ENCODE data around the gene ITGA6.

The ITGA6 gene

DNA sequence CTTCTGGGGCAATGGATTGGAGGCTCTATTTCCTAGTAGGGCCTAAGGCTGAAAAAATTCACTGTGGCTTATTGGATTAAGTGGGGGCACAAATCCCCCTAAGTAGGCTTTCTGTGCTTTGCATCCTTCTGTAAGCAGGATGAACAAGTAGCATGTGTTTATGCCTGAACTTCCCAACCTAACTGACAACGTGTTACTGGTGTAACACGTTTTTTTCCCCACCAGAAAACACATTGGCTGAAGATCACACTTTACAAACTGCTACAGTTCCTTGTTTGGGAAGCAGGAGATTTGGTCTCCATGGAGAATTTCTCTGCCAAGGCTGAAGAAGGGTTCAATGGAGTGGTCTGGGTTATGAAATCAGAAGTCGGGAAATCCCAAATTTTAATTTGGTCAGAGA is 7.2 kb upstream of the ITGA6 start:
- no peak for DNase-seq

DNA sequence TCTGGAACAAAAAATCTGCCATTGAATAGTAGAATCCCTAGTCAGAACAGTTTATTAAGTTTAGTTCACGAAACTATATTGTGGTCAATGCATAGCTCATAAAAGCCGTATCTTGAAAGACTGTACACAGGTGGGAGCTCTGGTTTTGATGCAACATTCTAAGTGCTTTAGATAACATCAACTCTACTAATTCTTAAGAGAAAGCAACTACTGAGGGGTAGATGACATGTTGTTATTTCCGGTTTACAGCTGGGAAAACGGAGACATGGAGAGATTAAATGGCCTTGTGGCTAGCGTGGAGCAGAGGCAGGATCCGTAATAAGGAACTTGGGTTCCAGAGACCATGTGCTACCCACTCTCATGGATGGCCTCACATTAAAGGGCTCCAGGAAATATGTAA is 4.2 kb upstream of the ITGA6 start:
- no peak for DNase-seq

DNA sequence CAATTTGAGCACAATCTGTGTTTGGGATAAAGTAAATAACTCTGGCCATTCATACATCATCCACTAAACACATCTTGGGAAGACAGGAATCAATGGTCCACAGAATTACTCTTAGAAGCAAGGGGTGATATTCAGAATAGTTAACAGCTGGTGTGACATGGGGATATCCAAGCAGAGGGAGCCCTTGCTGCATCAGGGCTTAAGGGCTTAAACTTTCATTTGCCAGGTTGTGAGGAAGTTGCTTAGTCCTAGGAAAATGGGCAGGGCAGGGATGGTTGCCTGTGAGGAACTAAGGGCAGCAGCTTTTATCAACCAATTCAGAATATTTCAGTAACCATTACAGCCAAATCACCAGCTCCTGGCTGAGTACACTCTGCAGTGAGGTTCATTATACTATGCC is 2.0 kb upstream of the ITGA6 start:
- no peak for DNase-seq

DNA sequence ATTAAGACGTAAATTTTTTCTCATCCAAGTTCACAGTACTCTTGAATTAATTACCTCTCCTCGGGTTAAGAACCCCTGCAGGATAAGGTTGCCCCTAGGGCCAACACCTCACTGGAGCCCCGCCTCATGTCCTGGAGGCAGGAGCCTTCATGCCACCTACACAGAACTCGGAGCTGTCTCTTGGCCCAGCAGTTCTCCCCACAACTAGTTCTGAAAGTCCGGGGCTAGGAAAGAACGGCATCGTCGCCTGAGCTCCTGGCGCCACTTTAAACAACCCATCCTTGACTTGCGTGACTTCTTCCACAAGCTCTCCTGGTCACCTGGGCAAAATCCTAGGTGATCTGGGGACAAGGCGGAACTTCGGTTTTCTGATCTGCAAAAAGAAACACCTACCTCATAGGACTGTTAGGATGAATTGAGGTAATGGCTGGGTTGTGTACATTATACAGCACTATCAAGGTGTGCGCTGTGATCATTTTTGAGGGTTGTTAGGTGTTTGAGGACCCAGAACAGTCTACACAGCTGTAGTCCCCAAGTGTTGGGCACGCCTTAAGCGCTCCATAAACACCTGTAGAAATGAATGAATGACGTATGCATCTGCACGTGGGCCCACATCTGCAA is 641 bp upstream of the ITGA6 start:
- DNase-seq: no peak

DNA sequence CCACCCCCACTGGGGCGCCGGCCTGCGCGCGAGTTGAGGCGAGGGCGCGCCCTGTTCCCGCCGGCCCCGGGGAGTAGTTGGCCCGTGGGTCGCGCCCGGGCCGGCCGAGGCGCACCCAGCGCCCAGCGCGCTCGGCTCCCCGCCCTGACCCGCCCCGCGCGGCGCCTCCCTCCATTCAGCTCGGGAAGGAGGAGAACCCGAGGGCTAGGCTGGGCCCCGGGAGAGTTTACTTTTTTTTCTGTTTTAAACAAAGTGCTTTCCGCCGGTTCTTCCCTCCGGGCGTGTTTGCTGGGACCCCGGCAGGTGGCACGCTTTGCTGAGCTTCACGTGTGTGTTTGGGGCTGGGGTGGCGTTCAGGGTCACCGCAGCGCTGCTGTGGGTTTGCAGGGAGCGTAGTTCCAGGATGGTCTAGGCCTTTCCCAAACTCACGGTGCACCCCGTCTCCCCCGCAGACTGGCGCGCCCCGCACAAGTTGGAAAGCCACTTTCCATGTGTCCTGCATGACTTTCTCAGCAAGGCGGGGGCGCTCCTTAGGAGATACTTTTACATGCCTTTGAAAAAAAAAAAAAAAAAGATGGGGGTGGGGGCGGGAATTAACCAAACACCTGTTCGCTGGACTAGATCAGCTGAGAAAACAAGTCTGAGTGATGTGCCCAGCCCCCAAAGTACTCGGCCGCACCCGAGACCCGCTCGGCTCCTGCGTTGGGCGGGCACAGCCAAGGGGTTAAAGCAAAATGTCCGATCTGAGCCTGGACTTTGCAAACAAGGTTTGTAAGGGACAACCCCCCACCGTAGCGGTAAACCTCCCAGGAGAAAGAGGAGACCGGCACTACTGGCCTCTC is 825 bp downstream of the ITGA6 start:
- DNase-seq: no peak

DNA sequence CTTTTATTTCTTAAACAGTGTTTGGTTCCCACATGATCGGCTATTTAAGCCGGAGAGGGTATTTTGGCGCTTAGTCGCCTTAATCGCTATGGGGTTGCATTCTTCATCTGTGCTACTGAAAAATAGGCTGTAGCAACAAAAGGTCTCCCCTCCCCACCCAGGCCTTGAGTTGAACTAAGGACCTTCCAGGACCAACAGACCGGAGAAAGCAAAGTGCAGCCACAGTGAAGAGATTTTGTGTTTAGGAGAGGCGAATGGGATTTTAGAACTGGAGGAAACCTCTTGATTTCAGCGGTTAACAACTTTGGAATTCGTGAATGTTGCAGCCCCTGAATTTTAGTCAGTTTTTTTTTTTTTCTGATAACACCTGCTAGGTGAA is 1.4 kb downstream of the ITGA6 start:
- no peak for DNase-seq

DNA sequence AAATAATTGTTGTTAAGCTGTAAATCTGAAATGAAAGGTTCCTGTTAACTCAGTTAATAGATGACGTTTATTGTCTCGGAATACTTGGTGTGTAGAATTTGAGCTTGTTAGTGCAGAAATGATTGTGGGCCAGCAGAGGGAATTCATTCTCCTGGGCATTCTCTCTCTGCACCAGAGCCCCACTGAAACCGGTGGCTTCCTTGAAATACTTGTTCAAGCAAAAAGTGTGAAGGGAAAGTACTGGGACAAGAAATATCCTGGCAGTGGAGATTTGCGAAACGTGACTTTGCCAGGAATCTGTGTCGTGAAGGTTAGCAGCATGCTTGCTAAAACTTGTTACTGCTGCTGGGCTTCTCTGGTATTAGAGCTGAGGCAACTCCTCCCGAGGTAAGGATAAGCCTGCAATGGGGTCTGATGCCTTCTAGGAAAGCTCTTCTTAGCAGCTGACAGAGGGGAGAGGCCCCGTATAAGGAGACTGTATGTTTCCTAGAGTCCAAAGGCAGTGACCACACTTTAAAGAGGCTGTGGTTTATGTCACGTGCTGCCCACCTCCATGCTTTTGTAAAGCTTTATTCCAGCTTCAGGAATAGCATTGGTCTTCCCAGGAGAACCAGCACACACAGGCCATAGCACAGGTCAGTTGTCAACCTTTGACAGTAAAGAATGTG is 2.0 kb downstream of the ITGA6 start:
- no peak for DNase-seq

DNA sequence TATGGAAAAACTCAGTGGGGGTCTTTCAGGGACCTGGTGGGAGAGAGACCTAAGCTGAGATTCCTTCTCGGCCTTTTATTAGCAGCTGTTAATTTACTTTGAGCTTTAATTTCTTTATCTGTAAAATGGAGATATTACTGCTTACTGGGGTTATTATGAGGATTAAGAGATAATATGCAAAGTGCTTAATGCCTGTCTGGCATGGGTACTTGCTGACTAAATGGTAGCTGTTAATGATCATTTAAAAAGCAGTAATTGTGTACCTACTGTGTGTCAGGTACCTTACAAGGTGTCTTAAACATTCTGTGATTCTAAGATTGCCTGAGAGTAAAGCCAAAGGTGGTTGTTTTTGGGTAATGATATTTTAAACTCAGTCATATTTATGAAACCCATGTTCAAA is 2.6 kb downstream of the ITGA6 start:
- DNase-seq: no peak

DNA sequence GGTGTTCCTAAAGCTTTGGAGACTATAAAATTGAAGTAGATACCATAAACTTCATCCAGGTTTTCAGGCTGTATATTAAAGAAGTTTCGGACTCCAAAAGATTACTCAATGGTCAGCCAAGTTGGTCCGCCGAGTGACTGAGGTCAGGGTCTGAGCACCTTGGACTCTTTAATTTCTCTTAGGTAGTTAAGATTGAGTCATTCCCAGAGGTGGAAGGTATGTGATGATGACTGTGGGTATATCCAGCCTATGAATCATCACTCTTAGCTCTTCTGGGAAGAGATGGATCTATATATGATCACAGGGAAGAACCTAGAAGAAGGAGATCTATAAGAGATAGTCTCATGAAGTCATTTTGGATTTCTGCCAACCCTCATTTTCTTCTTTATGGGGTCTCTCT is 3.3 kb downstream of the ITGA6 start:
- no peak for DNase-seq

DNA sequence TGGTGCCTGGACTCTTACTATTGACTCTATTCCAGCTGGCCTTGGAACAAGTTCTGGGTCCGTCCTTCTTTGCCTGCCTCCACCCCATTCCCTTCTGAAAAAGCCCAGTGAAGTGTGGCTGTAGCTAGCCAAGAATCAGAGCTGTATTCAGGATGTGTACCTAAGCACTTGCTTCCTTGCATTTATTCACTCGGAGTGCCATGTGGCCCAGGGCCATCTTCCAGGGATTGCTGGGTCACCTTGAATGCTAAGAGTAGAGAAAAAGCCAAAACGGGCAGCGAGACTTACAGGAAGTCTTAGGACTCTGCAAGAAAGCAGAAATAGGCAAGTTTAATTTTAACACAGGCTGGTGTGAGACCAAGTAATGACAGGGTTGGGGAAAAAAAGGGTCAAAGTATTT is 4.1 kb downstream of the ITGA6 start:
- DNase-seq: no peak

DNA sequence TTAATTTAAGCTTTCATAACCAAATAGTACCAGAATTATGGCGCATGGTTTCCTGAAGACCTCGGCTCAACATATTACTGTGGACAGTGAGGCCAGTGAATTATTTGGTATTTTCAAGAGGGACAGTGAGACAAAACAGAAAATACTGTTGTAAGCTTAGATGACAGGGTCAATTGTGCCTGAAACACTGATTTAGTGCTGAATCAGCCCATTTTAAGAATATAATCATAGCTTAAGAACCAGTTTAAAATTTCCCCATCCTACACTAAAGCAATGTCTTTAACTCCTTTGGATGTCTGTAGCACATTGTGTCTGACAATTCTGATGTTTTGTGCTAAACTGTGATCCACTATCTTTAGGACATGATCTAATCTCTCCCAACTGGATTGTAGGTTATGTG is 4.6 kb downstream of the ITGA6 start:
- DNase-seq: no peak

DNA sequence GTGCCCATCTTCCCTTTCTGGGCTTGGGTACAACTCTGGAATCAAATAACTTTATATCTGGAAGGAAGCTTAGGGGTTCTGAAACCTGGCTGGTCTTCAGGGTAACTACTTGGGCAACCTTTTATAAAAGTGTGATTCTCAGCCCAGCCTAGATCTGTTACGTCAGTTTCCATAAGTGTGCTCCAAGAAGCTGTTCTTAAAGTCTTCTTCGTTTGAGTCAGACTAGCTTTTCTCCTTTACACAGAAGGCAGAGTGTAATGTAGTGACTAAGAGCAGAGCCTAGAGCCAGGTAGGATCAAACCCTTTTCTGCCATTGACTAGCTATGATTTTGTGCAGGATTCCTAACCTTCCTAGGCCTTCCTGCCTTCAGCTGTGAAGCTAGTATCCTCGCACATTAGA is 5.8 kb downstream of the ITGA6 start:
- DNase-seq: no peak

DNA sequence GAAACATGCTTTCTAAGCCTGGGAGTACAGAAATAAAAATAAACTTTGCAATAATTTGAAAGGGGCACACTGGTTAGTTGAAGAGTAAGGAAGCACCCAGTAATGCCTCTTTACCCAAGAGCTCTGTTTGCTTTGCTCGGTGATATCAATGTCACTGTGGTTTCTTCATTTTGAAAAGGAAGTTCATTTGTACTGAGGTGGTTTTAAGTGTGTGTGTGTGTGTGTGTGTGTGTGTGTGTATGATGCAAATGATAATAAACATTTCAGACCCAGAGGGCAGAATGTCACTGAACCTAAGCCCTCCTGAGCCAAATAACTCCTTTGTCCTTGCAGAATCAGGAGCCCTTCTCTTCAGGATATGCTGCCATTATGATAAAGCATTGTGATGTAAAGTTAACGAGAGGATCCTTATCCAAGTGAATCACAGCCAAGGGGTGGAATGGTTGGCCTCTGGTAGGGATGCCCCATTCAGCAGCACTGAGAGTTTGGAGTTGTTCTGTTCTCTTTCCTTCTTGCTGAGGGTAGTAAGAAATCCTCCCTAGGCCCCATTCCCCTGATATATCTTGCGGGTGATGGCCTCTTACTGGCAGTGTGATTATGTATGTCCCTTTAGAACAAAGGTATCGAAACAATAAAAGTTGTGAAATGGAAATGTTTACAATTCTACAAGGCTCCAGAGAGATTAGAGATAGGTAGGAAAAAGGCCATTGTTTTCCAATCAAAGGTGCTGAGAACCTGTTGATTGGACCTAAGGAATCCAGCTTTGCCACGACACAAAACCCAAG is 7.6 kb downstream of the ITGA6 start:
- DNase-seq: peak; percentile 44

DNA sequence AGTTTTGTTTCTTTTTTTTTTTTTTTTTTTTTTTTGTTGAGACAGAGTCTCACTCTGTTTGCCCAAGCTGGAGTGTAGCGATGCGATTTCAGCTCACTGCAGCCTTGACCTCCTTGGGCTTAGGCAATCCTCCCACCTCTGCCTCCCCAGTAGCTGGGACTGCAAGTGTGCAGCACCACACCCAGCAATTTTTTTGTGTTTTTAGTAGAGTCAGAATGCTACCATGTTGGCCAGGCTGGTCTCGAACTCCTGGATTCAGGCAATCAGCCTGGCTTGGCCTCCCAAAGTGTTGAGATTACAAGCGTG is 8.2 kb downstream of the ITGA6 start:
- no peak for DNase-seq

DNA sequence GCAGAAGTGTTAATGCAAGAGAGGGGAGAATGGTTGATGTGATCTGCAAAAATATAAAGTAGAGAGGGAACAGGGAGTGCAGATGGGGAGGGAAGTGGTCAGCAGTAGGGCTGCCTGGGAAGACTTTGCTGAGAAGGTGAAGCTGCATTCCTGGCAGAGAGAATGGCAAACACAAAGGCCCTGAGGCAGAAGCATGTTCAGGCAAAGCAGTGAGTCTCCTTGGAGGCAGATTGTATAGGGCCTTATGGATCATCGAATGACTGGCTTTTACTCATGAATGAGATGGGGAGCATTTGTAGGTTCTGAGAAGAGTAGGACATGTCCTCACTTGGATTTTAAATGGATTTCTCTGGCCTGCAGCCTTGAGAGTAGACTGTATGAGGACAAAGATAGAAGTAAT is 9.5 kb downstream of the ITGA6 start:
- DNase-seq: no peak

DNA sequence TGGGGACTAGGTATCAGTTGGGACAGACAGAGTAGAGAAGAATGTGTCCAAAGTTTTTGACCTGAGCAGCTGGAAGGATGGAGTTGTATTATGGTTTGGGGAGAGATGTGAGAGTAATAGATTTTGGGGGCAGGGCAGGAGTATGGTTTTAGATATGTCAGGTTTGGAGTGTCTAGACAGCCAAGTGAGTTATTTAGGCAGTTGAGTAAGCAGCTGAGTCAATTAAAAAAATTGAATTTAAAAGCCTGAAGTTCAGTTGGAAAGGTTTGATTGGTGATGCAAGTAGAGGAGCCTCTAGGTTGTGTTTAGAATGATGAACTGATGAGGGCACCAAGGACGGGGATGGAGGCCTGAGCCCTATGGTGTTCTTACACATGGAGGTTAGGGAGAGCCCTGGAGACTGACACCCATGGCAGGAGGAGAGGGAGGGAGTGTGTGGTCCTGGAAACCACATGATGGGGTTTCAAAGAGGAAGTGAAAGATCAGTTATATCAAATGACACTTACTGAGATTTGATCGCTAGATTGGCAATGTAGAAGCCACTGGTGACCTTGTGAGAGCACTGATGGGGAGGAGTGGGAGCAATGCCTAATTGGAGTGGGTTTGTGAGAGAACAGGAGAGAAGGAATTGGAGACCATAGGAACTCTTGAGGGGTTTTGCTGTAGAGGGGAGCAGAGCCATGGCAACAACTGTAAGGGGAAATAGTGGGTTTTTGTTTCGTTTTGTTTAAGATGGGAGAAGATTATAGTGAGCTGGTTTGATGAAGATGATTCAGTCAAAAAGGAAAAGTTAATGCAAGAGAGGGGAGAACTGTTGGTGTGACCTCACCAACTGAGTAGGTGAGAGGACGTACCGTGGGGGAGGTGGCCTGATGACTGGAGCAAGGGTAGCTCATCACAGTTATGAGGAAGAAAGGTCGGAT is 10.3 kb downstream of the ITGA6 start:
- DNase-seq: no peak

DNA sequence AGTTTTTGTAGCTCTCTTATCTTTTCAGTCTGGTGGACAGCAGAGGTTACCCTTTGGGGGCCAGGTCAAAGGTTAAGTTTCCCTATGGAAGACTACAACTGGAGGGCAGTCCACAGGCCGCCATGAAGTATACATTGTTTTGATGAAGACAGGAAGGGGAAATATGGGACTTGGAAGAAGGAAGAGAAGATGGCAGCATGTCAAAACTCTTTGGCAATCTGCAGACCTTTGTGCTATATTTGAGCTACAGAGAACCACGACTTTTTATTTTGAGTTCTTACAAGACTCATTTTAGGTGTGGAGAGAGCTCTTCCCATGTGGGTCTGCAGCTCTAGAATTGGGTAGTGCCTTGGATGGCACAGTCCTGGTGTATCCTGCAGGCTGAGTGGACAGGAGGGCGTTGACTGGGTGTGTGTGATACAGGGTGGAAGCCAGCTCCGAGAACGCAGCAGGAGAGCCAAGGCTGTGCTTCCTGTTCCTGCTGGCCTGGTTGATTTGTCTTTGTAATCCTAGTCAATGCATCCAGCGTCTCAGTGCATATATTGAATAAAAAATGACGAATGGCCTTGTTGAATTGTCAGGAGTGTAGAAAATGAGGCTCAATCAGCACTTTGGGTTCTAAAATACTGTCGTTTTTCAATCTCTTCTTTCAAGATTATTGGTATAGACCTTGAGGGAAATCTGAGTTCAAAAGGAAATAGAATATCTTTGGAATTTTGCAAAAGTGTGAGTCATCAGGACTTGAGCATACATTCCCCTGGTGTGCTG is 11.5 kb downstream of the ITGA6 start:
- no peak for DNase-seq

DNA sequence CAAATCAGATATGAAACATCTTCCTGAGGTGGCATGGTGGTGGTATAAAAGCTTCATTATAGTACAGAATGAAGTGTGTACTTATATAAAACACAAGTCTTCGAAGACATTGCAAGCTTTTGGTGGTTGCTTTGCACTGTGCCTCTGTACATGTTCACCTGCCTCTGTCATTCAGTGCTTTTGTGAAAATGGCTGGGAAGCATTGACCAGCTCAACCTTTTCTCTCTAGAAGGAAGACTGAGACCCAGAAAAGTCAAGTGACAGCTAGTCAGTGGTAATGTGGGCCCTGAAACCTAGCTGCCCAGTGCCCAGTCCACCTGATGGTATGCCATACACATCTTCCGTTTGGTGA is 12.1 kb downstream of the ITGA6 start:
- no peak for DNase-seq

DNA sequence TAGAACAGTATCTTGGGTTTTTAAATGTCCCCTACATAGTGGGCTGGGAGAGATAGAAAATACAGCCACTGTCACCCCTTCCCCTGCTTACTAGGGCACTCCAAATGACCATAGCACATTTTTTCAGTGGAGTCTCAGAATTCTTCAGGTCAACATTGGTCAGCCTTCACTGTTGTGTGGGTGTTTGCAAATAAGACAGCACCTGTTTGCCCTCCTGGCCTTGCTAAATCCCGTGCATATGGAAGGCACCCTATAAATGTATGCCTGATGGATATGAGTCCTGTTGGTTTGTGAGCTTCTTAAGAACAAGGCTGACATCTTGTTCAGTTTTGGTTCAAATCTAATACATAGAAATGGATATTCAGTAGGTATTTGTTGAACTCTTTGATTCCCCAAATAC is 12.5 kb downstream of the ITGA6 start:
- no peak for DNase-seq

DNA sequence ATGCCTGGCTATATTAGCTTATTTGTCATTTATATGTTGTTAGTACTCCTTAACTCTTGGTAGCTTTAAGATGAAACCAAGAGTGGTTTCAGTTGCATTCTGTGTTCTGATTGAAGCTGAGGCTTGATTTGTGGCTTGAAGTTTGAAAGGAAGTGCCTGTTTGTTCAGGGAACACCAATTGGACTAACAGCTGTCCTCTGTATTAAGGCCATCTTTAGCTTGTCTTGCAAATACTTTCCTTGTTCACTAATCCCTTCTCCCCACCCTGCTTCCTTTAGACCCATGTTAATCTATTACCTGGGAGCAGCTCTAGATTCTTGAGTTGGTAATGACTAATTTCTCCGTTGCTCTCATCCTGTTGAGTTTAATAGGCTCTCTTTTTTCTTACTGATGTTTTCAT is 13.4 kb downstream of the ITGA6 start:
- DNase-seq: no peak

DNA sequence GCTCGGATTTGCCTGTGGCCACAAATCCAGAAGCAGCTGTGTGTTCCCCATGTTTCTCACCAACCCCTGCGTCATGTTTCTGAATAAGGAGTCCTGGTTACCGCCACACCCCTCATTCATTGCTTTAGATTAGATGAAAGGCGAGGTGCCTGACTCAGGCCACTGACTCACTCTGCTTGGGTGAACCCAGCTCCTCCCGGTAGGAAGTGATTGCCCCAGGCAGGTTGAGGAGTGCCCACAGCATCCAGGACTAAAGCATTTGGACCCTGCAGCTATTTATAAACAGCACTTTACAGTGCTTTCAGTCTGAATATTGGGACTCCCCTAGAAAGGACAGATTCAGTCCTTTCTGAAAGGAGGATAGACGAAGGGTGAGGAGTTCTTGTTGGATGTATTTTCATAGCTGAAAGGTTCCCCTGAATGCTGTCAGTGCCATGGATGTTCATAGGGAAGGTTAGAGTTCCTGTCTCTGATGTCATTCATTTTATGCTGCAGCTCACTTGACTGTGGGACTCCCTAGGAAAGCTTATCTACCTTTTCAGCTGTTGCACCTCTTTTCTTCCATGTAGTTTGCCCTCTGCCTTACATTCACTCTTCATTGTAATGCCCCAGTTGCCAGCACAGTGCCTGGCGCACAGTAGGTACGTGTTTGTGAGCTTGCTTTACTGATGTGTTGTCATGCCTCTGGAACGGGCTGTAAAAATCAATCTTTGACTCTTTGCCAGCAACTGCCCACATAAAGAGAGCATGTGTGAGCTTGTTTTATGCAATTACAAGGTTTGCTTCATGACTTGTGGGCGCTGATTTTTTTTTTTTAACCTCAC is 14.9 kb downstream of the ITGA6 start:
- DNase-seq: no peak

All from GDM1 (cell line).